Right forelimb (tissue), 1 donor: Measurements from ENCODE around the gene HNRNPUL1.
A peak's percentile ranks its signal among the peaks of the same experiment; 100 is the strongest.
"Not testable (repeated sequence)": the region's sequence is repeated elsewhere in the genome, so short reads cannot be mapped to it uniquely, and the experiment has no call there.

Source experiments
- DNase-seq: peaks from one replicate; pipeline ENCODE4 v3.0.0-alpha.2; 2018

Gene HNRNPUL1

DNA sequence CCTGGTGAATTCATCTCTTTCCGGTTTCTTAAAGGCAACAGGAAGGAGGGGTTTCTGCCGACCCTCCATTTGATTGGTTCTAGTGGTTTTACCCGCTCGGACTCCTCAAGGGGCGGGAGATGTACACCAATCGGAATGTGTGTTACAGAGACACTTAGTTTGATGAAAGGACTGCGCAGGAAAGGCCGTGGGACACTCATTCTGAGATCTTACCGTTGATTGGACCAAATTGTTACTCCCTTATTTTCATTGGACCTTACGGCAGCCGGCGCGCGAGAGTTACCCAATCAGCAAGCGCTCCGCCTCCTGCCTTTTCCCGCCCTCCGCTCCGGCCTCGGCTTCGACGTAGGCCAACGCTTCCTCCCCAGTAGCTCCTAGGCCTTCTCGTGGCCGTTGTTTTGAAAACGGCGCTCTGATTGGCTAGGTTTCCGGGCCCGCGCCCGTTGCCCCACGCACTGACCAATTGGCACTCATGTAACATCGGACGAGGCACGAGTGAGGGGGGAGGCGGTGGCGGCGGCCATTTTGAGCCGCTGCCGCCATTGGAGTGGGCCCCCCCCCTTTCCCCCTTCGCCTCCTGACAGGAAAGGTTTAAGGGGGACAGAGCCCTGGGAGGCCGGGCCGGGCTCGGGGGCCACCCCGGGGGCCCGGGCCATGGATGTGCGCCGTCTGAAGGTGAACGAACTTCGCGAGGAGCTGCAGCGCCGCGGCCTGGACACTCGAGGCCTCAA is at the start of gene HNRNPUL1:
TSS of gene HNRNPUL1 (plus strand) at position 523 of the 731 bp plus-strand sequence. CDS start at position 655, 132 bp downstream.
- DNase-seq = peak; percentile 100

DNA sequence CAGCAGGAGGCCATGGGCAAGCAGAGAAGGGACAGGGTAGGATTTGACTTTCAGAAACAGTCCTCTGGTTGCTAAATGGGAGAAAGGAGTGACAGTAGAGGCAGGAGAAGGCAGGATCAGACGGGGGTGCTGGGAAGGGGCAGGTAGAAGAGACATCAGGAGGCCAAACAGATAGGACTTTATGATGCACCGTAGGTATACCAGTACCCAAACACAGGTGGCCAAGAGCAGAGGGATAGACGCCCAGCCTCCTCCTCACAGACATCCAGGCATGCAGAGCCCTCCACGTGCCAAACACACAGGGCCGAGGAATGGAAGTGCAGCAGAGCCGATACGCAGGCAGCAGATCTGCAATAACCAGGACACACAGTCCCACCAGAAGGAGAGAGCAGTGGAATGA is 46.4 kb upstream of the HNRNPUL1 start:
- DNase-seq = no peak

DNA sequence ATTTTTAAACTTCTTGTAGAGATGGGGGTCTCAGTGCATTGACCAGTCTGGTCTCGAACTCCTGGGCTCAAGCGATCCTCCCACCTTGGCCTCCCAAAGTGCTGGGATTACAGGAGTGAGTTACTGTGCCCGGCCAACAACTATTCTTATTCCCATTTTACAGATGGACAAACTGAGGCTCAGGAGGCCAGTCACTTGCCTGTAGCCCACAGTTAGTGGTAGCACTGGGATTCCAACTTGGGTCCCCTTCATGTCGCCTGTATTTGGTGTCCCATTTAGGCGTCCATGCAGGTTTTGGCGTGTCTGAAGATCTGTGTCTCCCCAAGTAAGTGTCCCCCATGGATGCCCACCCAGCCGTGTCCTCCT is 45.9 kb upstream of the HNRNPUL1 start:
- DNase-seq = no peak

DNA sequence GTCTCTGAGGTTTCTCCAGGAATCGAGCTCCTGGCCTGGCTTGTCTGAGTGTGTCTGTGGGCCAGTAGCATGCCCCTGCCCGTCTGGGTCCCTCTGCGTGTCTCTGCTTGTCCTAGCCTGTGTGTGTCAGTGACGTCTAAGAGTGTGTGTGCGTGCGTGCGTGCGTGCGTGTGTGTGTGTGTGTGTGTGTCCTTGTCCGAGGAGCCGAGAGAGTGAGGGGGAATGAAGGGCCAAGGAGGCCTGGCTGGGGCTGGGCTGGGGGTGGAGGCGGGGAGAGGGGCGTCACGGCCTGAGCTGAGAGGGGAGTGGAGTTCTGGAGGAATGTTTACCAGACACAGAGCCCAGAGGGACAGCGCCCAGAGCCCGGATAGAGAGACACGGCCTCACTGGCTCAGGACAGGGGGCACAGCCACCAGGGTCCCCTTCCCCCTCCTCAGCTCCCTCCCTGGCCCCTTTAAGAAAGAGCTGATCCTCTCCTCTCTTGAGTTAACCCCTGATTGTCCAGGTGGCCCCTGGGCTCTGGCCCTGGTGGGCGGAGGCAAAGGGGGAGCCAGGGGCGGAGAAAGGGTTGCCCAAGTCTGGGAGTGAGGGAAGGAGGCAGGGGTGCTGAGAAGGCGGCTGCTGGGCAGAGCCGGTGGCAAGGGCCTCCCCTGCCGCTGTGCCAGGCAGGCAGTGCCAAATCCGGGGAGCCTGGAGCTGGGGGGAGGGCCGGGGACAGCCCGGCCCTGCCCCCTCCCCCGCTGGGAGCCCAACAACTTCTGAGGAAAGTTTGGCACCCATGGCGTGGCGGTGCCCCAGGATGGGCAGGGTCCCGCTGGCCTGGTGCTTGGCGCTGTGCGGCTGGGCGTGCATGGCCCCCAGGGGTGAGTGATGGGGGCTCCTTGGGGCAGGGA is 45.3 kb upstream of the HNRNPUL1 start, which contains the start of gene AXL:
TSS of gene AXL (plus strand) at position 609 of the 893 bp plus-strand sequence. CDS start at position 779, 170 bp downstream.
- DNase-seq = peak; percentile 89

DNA sequence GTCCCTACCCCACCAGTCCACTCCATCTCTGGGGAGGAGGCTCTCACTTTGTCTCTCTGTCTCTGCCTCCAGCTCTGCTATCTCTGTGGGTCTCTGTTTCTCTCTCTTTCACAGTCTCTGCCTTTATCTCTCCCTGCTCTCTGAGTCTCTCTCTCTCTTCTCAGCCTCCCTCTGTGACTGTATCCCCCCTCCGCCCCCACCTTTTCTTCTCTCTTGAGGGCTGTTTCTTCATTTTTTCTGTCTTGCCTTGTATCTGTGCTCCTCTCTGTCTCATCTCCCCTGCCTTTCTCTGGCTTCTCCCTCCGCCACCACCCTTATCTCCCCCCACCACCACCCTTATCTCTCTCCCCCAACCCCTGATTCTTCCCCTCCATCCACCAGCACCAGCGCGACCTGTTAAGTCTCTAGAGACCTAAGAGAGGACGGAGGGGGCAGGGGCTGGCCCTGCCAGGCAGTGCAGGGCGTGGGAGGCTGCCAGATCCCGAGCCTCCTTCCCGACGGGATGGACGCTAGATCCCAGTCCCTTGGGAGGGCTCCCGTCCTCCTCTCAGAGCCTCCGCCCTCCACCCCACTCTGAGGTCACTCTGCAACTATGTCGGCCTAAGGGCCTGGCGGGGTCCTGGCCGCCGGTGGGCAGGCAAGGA is 44.1 kb upstream of the HNRNPUL1 start:
- DNase-seq = no peak

DNA sequence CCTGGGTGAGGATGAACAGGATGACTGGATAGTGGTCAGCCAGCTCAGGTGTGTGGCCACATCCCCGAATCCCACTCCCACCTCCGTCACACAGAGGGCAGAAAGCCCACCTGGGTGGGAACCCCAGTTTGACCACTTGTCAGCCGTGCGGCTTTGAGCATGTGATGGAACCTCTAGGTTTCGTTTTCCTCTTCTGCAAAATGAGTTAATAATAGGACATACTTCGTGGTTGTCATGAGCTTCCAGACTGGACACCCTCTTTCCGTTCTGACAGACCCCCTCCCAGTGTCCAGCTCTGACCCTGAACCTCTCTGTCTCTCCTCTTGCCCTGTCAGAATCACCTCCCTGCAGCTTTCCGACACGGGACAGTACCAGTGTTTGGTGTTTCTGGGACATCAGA is 43.4 kb upstream of the HNRNPUL1 start:
- DNase-seq = no peak

DNA sequence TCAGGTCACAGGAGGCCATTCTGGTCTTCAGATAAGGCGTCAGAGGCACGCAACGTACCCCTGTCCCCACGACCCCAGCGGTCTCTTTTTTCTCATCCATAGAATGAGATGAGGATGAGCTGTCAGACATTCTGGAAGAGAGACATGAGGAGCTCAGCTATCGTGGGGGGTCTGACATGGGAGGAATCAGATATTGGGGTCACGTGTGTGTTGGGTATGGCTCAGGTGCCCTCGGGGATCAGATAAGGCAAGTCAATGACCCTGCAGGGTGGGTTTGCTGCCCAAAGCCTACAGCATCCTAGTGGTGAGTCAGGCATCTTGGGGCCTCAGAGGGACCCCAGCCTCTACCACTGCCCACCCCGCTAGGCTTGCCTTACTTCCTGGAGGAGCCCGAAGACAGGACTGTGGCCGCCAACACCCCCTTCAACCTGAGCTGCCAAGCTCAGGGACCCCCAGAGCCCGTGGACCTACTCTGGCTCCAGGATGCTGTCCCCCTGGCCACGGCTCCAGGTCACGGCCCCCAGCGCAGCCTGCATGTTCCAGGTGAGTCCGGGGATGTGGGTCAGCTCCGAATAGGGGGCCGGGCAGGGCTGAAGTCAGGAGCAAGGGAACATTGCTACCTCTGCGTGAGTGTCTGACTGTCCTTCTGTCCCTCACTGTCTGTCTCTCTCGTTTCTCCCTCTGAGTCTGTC is 42.5 kb upstream of the HNRNPUL1 start:
- no peak for DNase-seq

DNA sequence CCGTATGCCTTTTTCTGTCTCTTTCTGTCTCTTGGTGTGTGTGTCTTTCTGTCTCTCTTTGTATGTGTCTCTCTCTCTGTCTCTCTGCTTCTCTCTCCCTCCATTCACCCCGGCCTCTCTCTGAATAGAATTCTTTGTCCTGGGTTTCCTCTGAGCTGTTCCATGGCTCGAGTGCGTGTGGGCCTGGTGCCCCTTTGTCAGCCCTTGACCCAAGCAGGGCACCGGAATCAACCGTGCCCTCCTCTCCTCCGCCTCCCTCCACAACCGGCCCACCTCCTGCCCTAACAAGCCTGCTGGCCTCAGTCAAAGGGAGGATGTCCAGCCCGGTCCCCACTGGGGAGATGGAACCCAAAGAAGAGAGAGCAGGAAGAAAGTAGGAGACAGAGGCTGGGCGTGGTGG is 41.9 kb upstream of the HNRNPUL1 start:
- no peak for DNase-seq

DNA sequence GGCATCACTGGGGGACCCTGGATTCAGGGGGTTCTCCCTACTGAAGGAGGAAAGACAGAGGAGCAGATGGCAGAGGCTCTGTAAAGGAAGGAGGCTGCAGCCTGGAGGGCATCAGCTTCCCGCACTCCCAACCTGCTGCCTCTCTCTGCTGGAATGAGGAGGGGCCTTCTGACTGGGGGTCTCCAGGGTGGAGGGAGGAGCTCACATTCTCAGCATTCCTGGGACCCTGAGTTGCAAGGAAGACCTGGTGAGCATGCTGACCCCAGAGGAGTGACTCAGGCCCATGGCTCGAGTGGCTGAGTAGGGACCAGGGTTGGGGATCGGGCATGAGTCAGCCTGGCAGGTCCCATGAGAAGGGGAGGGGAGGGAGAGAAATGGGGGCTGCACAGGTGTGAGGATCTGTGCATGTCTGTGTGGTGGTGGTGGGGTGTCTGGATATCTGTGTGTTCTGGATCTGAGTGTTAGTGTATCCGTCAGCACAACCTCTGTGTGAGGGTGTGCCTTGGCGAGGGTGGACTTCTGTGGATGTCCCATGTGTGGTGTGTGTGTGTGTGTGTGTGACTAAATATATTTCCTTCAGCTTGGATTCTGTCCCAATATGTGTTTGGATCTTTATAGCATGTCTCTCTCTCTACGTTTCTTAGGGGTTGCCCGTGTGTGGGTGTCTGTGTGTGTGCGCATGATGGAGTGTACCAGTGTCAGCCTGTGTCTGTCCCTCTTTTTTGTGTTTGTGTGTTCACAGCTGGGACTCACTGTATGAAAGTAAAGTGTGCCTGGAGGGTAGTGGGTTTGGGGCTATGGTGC is 40.5 kb upstream of the HNRNPUL1 start:
- no peak for DNase-seq

DNA sequence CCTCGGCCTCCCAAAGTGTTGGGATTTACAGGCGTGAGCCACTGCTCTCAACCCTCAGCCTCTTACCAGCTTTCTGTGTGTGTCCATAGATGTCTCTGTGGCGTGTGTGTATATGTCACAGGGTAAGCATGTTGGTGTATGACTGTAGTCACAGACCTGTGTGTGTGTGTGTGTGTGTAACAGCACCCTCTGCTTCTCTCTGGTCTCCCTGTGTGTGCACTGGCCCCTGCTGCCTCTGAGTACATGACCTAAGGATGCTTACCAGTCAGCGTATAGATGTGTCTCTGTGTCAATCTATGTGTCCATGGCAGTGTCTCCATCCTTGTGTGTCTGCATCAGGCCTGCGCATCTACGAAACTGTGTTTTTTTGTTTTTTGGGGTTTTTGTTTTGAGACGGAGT is 39.5 kb upstream of the HNRNPUL1 start:
- no peak for DNase-seq

DNA sequence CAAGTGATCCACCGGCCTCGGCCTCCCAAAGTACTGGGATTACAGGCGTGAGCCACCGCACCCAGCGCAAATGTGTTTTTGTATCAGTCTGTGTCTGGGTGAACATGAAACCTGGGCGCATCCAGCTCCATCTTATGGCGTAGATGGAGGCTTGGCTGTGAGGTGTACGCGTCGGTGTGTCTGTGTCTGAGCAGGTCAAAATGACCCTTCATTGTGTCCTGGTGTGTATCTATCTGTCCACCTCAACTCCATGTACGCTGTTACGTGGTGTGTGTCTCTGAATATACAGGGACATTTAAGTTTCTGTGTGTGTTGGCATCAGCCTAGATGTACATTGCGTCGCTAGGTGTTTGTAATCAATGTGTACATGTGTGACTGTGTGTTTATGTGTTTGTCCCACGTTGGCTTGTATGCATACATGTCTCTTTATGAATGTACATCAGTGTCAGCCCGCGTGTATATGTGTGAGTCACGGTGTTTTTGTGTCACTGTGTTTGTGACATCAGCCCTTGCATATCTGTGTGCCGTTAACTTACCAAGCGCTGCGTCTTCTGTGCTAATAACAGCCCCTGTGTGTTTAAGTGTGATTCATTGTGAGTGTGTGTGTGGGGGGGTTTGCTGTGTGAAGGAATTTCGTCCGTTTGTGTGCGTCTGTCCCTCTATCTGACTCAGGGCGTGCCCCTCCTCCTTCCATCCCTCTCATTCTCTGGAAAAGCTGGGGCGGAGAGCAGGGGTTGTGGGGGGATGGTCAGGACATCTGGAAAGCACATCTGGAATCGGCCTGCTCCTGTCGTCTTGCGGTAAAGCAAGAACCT is 38.7 kb upstream of the HNRNPUL1 start:
- DNase-seq = no peak

DNA sequence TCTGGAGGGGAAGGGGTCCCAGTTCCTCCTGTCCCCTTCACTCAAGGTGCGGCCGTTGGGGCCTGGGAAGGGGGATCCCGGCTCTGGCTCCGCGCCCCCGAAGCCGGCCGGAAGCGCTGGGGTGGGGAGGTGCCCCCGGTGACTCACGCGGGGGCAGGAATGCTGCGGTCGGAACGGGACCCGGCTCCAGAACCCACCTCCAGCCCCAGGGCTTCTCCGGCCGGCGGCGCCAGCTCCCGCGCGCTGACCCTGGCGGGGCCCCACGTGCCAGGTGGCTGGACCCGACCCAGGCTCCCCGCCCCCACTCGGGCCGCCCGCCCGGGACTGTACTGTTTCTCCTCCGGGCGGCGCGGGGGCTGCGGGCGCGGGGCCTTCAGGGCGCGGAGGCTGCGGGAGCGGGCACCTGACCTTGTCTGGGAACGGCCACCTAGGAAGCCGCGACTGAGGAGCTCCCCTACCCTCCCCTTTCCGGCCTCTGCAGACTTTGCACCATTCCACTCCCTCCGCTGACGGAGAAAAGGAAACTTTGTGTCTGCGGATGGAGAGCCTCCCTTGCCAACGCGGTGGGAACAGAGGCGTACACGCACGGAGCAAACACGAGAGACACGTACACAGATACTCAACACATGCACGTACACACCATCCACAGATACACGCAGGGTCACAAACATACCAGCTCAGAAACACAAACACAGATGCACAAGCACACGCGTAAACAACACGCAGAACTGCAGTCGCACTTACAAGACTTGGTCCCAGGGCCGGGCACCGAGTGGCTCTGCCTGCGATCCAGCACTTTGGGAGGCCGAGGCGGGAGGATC is 37.9 kb upstream of the HNRNPUL1 start:
- peak; percentile 86 for DNase-seq

DNA sequence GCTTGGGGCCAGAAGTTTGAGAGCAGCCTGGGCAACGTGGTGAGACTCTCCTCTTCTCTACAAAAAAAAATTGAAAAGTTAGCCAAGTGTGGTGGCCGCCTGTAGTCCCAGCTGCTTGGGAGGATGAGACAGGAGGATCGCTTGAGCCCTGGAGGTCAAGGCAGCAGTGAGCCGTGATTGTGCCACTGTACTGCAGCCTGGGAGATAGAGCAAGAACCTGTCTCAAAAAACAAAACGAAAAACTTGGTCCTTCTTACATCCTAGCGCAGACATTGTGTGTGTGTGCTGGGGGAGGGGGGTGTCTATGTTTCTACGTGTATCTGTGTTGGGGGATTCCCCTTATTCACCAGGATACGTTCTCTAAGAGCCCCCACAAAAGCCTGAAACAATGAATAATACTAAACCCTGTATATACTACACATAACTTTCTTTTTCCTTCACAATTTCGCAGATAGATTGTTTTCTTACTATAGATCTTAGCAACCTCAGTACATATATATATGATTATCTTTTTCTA is 37.2 kb upstream of the HNRNPUL1 start:
- no peak for DNase-seq

DNA sequence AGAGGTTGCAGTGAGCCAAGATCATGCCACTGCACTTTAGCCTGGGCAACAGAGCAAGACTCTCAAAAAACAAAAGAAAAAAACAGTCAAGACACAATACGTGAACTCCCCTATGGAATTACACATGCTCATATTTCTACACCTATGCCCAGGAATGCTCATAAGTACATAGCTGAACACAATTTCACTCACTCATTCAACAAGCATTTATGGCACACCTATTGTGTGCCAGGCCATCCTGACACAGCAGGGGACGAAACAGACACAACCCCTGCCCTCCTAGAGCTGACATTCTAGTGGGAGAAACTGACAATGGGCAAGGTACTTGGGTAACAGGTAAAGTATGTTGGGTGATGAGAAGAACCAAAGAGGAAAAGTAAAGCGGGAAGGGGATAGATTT is 35.7 kb upstream of the HNRNPUL1 start:
- DNase-seq = no peak

DNA sequence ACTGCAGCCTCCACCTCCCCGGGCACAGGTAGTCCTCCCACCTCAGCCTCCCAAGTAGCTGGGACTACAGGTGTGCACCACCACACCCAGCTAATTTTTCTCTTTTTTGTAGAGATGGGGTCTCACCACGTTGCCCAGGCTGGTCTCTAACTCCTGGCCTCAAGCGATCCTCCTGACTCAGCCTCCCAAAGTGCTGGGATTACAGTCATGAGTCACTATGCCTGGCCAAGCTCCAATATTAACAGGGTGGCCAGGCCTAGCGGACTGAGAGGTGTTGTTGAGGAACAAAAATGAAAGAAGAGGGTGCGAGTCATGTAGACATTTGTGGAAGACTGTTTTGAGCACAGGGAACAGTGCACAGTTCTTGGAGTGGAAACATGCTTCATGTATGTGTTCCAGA is 34.8 kb upstream of the HNRNPUL1 start:
- DNase-seq = not testable (repeated sequence)

DNA sequence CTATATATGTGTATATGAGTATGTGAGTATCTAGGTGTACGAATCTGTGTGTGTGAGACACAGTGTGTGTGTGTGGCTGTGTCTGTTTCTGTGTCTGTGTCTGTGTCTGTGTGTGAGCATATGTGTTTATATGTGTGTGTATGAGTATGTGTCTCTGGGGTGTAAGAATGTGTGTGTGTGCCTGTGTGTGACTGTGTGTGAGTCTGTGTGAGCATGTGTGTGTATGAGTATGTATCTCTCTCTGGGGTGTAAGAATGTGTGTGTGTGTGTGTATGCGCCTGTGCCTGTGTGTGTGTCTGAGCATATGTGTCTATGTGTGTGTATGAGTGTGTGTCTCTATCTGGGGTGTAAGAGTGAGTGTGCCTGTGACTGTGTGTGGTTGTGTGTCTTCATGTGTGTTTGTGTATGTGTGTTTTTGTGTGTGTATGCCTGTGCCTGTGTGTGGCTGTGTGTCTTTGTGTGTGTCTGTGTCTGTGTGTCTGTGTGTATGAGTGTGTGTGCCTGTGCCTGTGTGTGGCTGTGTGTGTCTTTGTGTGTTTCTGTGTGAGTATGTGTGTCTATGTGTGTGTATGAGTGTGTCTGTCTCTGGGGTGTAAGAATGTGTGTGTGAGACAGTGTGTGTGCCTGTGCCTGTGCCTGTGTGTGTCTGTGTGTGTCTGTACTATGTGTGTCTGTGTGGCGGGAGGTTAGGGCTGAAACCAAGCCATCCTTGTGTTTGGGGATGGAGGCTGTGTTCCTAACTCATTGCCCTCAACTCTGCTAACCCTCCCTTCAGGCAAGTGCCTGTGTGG is 33.9 kb upstream of the HNRNPUL1 start:
- DNase-seq = no peak

DNA sequence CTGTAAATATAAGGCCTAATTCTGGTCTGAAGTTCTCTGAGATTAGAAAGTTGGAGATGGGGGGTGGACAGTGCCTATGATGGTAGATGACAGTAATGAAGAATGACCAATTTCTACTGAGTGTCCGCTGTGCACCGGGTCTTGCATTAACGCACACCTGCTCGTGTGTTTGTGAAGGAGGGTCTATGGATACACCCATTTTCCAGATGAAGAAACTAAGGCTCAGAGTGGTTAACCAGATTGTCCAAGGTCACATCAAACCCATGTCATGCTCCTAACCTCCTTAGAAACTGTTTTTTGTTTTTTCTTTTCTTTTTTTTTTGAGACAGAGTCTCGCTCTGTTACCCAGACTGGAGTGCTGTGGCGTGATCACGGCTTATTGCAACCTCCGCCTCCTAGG is 31.5 kb upstream of the HNRNPUL1 start:
- DNase-seq = no peak

DNA sequence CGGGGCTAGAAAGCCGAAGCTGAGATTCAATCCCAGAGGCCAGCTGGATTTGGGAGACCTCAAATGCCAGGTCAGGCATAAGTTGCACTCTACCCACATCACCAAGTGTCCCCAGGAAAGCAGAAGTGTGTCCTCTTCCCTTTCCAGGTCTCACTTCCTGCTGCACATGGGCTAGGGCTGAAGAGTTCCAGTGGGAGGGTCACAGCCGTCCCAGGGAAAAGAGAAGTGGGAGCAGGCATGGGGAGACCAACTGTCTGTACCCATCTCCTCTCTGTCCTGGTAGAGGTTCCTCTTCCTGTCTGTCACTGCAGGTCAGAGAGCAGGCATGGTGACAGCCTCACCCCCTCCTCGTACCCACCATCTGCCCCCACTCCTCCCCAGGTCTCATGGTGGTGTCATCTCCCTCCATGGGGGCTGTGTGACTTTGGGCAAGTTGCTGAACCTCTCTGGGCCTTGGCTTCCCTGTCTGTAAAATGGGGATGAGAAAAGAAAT is 30.4 kb upstream of the HNRNPUL1 start:
- DNase-seq = no peak
